Osteocyte (in vitro differentiated cells): ENCODE measurements around the gene RPGRIP1. TPM values are rescaled to one million over a fixed set of nuclear protein-coding genes. Genes with fewer than 3 reads are reported as not detected.

ENCODE experiments used
- DNase-seq: peaks from one replicate; pipeline ENCODE4 v3.0.0; 2021; ENCODE audit warnings: mixed read lengths; ENCODE audit not compliant: unreplicated experiment; ENCODE audit errors: extremely low spot score
- H3K27ac Mint-ChIP-seq: one replicate; pipeline ENCODE4 v1.8.0; 2021; ENCODE audit warnings: mild to moderate bottlenecking, mixed read lengths; ENCODE audit not compliant: unreplicated experiment
- H3K27me3 Mint-ChIP-seq: one replicate; pipeline ENCODE4 v1.8.0; 2021; ENCODE audit warnings: mixed read lengths; ENCODE audit not compliant: unreplicated experiment
- H3K36me3 Mint-ChIP-seq: one replicate; pipeline ENCODE4 v1.8.0; 2021; ENCODE audit warnings: mixed read lengths; ENCODE audit not compliant: unreplicated experiment
- H3K4me1 Mint-ChIP-seq: one replicate; pipeline ENCODE4 v1.8.0; 2021; ENCODE audit warnings: mixed read lengths; ENCODE audit not compliant: unreplicated experiment
- H3K4me3 Mint-ChIP-seq: one replicate; pipeline ENCODE4 v1.8.0; 2021; ENCODE audit warnings: mild to moderate bottlenecking, moderate library complexity, mixed read lengths; ENCODE audit not compliant: unreplicated experiment
- H3K9me3 Mint-ChIP-seq: one replicate; pipeline ENCODE4 v1.8.0; 2021; ENCODE audit warnings: mixed read lengths; ENCODE audit not compliant: unreplicated experiment
- CTCF ChIP-seq: fragments of 200-600 bp; sonication (generic); IDR thresholded peaks from 2 replicates; pipeline ENCODE4 v1.5.0; 2021; ENCODE audit warnings: antibody characterized with exemption, mild to moderate bottlenecking, moderate library complexity
- total RNA-seq: library from RNA; stranded (reverse); gene quantifications from 2 replicates; pipeline ENCODE4 v1.2.1, GENCODE V29; 2021

The RPGRIP1 gene
- total RNA-seq, 1 donor from 2014 or later: not detected

GRCh38 chr14:21238823-21239518, 40.9 kb upstream of the RPGRIP1 start:
- TF ChIP-seq CTCF: no peak
- Mint-ChIP-seq H3K4me1 (peaks cover 24% of the 10 kb centered on the region), H3K27ac (no peak overlapping the region), H3K36me3 (peaks cover 20% of the 10 kb centered on the region), H3K27me3 (no peaks in the 10 kb centered on the region), H3K4me3 (no peak overlapping the region), H3K9me3 (no peaks in the 10 kb centered on the region)
- DNase-seq: no peak

- no peak overlapping the region for H3K4me3 Mint-ChIP-seq
Measured at GRCh38 chr14:21240417-21240816, 39.5 kb upstream of the RPGRIP1 start.

GRCh38 chr14:21241218-21241819, 38.6 kb upstream of the RPGRIP1 start:
- Mint-ChIP-seq H3K4me3 (no peak overlapping the region), H3K36me3 (peaks cover 24% of the 10 kb centered on the region), H3K27ac (no peak overlapping the region), H3K27me3 (no peaks in the 10 kb centered on the region), H3K9me3 (no peaks in the 10 kb centered on the region), H3K4me1 (peaks cover 19% of the 10 kb centered on the region)
- peak; percentile 59 for TF ChIP-seq CTCF
- no peak for DNase-seq

More at GRCh38 chr14:21240417-21240816, 39.5 kb upstream of the RPGRIP1 start:
- Mint-ChIP-seq H3K9me3 (no peaks in the 10 kb centered on the region), H3K4me1 (peaks cover 20% of the 10 kb centered on the region), H3K27ac (no peak overlapping the region), H3K27me3 (no peaks in the 10 kb centered on the region), H3K36me3 (peaks cover 20% of the 10 kb centered on the region)
- TF ChIP-seq CTCF: no peak
- DNase-seq: no peak

GRCh38 chr14:21244544-21244943, 35.3 kb upstream of the RPGRIP1 start:
- H3K9me3 Mint-ChIP-seq: no peaks in the 10 kb centered on the region
- H3K4me1 Mint-ChIP-seq: peaks cover 35% of the 10 kb centered on the region
- no peak for TF ChIP-seq CTCF
- peaks cover 29% of the 10 kb centered on the region for H3K36me3 Mint-ChIP-seq
- H3K4me3 Mint-ChIP-seq: no peak overlapping the region
- no peak for DNase-seq
- no peaks in the 10 kb centered on the region for H3K27me3 Mint-ChIP-seq
- H3K27ac Mint-ChIP-seq: no peak overlapping the region

GRCh38 chr14:21245813-21246212, 34.1 kb upstream of the RPGRIP1 start:
- H3K4me1 Mint-ChIP-seq: peaks cover 35% of the 10 kb centered on the region
- H3K27ac Mint-ChIP-seq: no peak overlapping the region

More at GRCh38 chr14:21245813-21246212, 34.1 kb upstream of the RPGRIP1 start:
- H3K4me3 Mint-ChIP-seq: no peak overlapping the region
- no peaks in the 10 kb centered on the region for H3K27me3 Mint-ChIP-seq
- peaks cover 40% of the 10 kb centered on the region for H3K36me3 Mint-ChIP-seq
- DNase-seq: no peak
- TF ChIP-seq CTCF: no peak
- H3K9me3 Mint-ChIP-seq: no peaks in the 10 kb centered on the region
